ENCODE data around the gene INTS6. TPM values are rescaled to one million over a fixed set of nuclear protein-coding genes. Genes with fewer than 3 reads are reported as not detected.

The INTS6 gene
- total RNA-seq, 2 experiments from 2014 or later, result 45.6 to 58.7 TPM

- Histone ChIP-seq H3K4me3 (ENCODE audit: low read depth, low read length, poor library complexity, severe bottlenecking) (no peak overlapping the region), H4K20me1 (ENCODE audit: insufficient read depth, low read length) (no peaks in the 10 kb centered on the region), H3K79me2 (ENCODE audit: insufficient read depth, low read depth, low read length) (no peaks in the 10 kb centered on the region), H3K9me2 (ENCODE audit: insufficient read depth, low read length) (no peaks in the 10 kb centered on the region), H3K36me3 (ENCODE audit: insufficient read depth, low read length) (no peaks in the 10 kb centered on the region), H2AFZ (ENCODE audit: low read length) (no peak overlapping the region), H3K27ac (ENCODE audit: low read depth, low read length, poor library complexity, severe bottlenecking) (no peak overlapping the region), H3K4me2 (ENCODE audit: low read length) (no peak overlapping the region), H3K4me1 (ENCODE audit: insufficient read depth, low read length, poor library complexity, severe bottlenecking) (no peaks in the 10 kb centered on the region), H3K9me3 (ENCODE audit: low read length) (no peaks in the 10 kb centered on the region)
- intact Hi-C loops (cut with micrococcal nuclease; ENCODE audit: unreplicated experiment), result no loop called here
- ChIA-PET POLR2A (interaction anchor here (0.5 to 1.1 kb wide), 3 partner anchors 8 to 1690 kb away, joined by 3 to 6 read pairs (median 3); no protein-coding TSS in a partner anchor), CTCF (ENCODE audit: unreplicated experiment) (no interaction called here)
- no peak for DNase-seq (ENCODE audit: low spot score)
- no TSS peak for BruUV-seq (replicated peaks)
- TF ChIP-seq EZH2phosphoT487 (IDR thresholded peaks at IDR 0.05; ENCODE audit: borderline replicate concordance, low read depth, low read length) (no peak), CTCF (conservative IDR thresholded peaks at IDR 0.05; ENCODE audit: low read length) (no peak)
Measured at GRCh38 chr13:51341791-51342190, 111.0 kb downstream of the INTS6 start.

GRCh38 chr13:51341232-51341631 lies 111.6 kb downstream of the INTS6 start:
- Histone ChIP-seq H3K4me1 (ENCODE audit: insufficient read depth, low read length, poor library complexity, severe bottlenecking) (no peaks in the 10 kb centered on the region), H2AFZ (ENCODE audit: low read length) (no peak overlapping the region), H3K4me2 (ENCODE audit: low read length) (no peak overlapping the region), H3K9me2 (ENCODE audit: insufficient read depth, low read length) (no peaks in the 10 kb centered on the region), H4K20me1 (ENCODE audit: insufficient read depth, low read length) (no peaks in the 10 kb centered on the region), H3K9me3 (ENCODE audit: low read length) (no peaks in the 10 kb centered on the region), H3K36me3 (ENCODE audit: insufficient read depth, low read length) (no peaks in the 10 kb centered on the region), H3K4me3 (ENCODE audit: low read depth, low read length, poor library complexity, severe bottlenecking) (no peak overlapping the region), H3K27ac (ENCODE audit: low read depth, low read length, poor library complexity, severe bottlenecking) (no peak overlapping the region), H3K79me2 (ENCODE audit: insufficient read depth, low read depth, low read length) (no peaks in the 10 kb centered on the region)
- DNase-seq (ENCODE audit: low spot score), result no peak
- TF ChIP-seq EZH2phosphoT487 (IDR thresholded peaks at IDR 0.05; ENCODE audit: borderline replicate concordance, low read depth, low read length), result no peak
- no peak for TF ChIP-seq CTCF (conservative IDR thresholded peaks at IDR 0.05; ENCODE audit: low read length)
- ChIA-PET CTCF (ENCODE audit: unreplicated experiment) (no interaction called here), POLR2A (interaction anchor here (0.5 to 1.1 kb wide), 4 partner anchors 9 to 1425 kb away, joined by 3 to 6 read pairs (median 6); no protein-coding TSS in a partner anchor)
- no TSS peak for BruUV-seq (replicated peaks)
- intact Hi-C loops (cut with micrococcal nuclease; ENCODE audit: unreplicated experiment), result no loop called here

- TF ChIP-seq EZH2phosphoT487 (IDR thresholded peaks at IDR 0.05; ENCODE audit: borderline replicate concordance, low read depth, low read length) (no peak), CTCF (conservative IDR thresholded peaks at IDR 0.05; ENCODE audit: low read length) (no peak)
- no TSS peak for BruUV-seq (replicated peaks)
- intact Hi-C loops (cut with micrococcal nuclease; ENCODE audit: unreplicated experiment), result no loop called here
- no peak for DNase-seq (ENCODE audit: low spot score)
- Histone ChIP-seq H3K4me3 (ENCODE audit: low read depth, low read length, poor library complexity, severe bottlenecking) (no peak overlapping the region), H3K9me2 (ENCODE audit: insufficient read depth, low read length) (no peaks in the 10 kb centered on the region), H3K36me3 (ENCODE audit: insufficient read depth, low read length) (no peaks in the 10 kb centered on the region), H3K4me2 (ENCODE audit: low read length) (no peak overlapping the region), H3K4me1 (ENCODE audit: insufficient read depth, low read length, poor library complexity, severe bottlenecking) (no peaks in the 10 kb centered on the region), H3K79me2 (ENCODE audit: insufficient read depth, low read depth, low read length) (no peaks in the 10 kb centered on the region), H3K27ac (ENCODE audit: low read depth, low read length, poor library complexity, severe bottlenecking) (no peak overlapping the region), H4K20me1 (ENCODE audit: insufficient read depth, low read length) (no peaks in the 10 kb centered on the region), H3K9me3 (ENCODE audit: low read length) (no peaks in the 10 kb centered on the region), H2AFZ (ENCODE audit: low read length) (no peak overlapping the region)
- CTCF ChIA-PET (ENCODE audit: unreplicated experiment), result no interaction called here
- POLR2A ChIA-PET, result no interaction called here
Measured at GRCh38 chr13:51339952-51340732, 112.7 kb downstream of the INTS6 start.

Data from OCI-LY7 (cell line).